ENCODE data around the gene ASXL3.

ASXL3 gene

GRCh38 chr18:33616556-33616955 lies 38.5 kb downstream of the ASXL3 start:
- H3K27me3 ChIP-seq (ENCODE audit: low read length), result no peaks in the 10 kb centered on the region
- H4K20me1 ChIP-seq (ENCODE audit: low read depth, low read length), result no peaks in the 10 kb centered on the region
- no peaks in the 10 kb centered on the region for H3K9me3 ChIP-seq (ENCODE audit: insufficient read depth, low read length)
- H3K27ac ChIP-seq (ENCODE audit: low read depth, low read length), result no peak overlapping the region
- H3K4me2 ChIP-seq (ENCODE audit: low read depth, low read length, poor library complexity, severe bottlenecking), result no peak overlapping the region
- H3K4me3 ChIP-seq (ENCODE audit: insufficient read depth, low read length, poor library complexity, severe bottlenecking), result no peak overlapping the region
- H3K36me3 ChIP-seq (ENCODE audit: low read length), result no peaks in the 10 kb centered on the region
- no peak overlapping the region for H3K9ac ChIP-seq (ENCODE audit: low read length)
- H3F3A ChIP-seq (ENCODE audit: insufficient read depth), result no peaks in the 10 kb centered on the region
- TF ChIP-seq CTCF (IDR thresholded peaks at IDR 0.05; ENCODE audit: insufficient read depth, low read length, poor library complexity, severe bottlenecking), result no peak
- no peak for TF ChIP-seq EZH2phosphoT487 (conservative IDR thresholded peaks at IDR 0.05; ENCODE audit: low read length)
- no peaks in the 10 kb centered on the region for H3K9me2 ChIP-seq (replicated peaks; ENCODE audit: insufficient read depth, low read length)
- no peak overlapping the region for H2AFZ ChIP-seq (ENCODE audit: low read depth, low read length, severe bottlenecking)
- no peaks in the 10 kb centered on the region for H3K79me2 ChIP-seq (ENCODE audit: insufficient read depth, low read length)

GRCh38 chr18:33627114-33627513 lies 49.1 kb downstream of the ASXL3 start:
- Histone ChIP-seq H3K4me2 (ENCODE audit: low read depth, low read length, poor library complexity, severe bottlenecking) (no peak overlapping the region), H3K4me3 (ENCODE audit: insufficient read depth, low read length, poor library complexity, severe bottlenecking) (no peak overlapping the region), H3K9me3 (ENCODE audit: insufficient read depth, low read length) (no peaks in the 10 kb centered on the region), H4K20me1 (ENCODE audit: low read depth, low read length) (no peaks in the 10 kb centered on the region), H3K27ac (ENCODE audit: low read depth, low read length) (no peak overlapping the region), H3K79me2 (ENCODE audit: insufficient read depth, low read length) (no peaks in the 10 kb centered on the region), H2AFZ (ENCODE audit: low read depth, low read length, severe bottlenecking) (no peak overlapping the region), H3K9ac (ENCODE audit: low read length) (no peak overlapping the region), H3K9me2 (replicated peaks; ENCODE audit: insufficient read depth, low read length) (no peaks in the 10 kb centered on the region), H3K27me3 (ENCODE audit: low read length) (no peaks in the 10 kb centered on the region), H3K36me3 (ENCODE audit: low read length) (no peaks in the 10 kb centered on the region), H3F3A (ENCODE audit: insufficient read depth) (no peaks in the 10 kb centered on the region)
- TF ChIP-seq EZH2phosphoT487 (conservative IDR thresholded peaks at IDR 0.05; ENCODE audit: low read length) (no peak), CTCF (IDR thresholded peaks at IDR 0.05; ENCODE audit: insufficient read depth, low read length, poor library complexity, severe bottlenecking) (no peak)

DNA sequence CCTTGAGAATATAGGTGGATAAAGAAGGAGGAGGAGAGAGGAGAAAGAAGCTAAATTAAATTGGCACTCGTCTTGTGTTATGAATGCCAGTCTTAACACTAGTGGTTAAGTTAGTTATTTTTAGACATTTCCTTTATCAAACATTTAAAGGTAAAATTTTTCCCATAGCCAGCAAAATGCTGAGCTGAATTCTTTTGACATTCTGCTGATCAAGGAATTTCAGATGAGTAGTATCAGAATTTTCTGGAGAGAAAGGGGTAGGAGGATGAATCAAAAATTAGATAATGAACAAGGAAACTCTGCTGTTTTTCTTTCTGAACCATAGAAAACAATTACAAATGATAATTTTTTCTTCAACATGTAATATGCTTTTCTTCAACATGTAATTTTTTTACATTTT lies 52.5 kb downstream of the ASXL3 start:
- H3K9ac ChIP-seq (ENCODE audit: low read length), result no peak overlapping the region
- H3F3A ChIP-seq (ENCODE audit: insufficient read depth), result no peaks in the 10 kb centered on the region
- H3K79me2 ChIP-seq (ENCODE audit: insufficient read depth, low read length), result no peaks in the 10 kb centered on the region
- no peak overlapping the region for H3K27ac ChIP-seq (ENCODE audit: low read depth, low read length)
- no peaks in the 10 kb centered on the region for H3K27me3 ChIP-seq (ENCODE audit: low read length)
- TF ChIP-seq CTCF (IDR thresholded peaks at IDR 0.05; ENCODE audit: insufficient read depth, low read length, poor library complexity, severe bottlenecking) (no peak), EZH2phosphoT487 (conservative IDR thresholded peaks at IDR 0.05; ENCODE audit: low read length) (no peak)
- H4K20me1 ChIP-seq (ENCODE audit: low read depth, low read length), result no peaks in the 10 kb centered on the region
- no peaks in the 10 kb centered on the region for H3K9me3 ChIP-seq (ENCODE audit: insufficient read depth, low read length)
- no peaks in the 10 kb centered on the region for H3K9me2 ChIP-seq (replicated peaks; ENCODE audit: insufficient read depth, low read length)
- H3K4me2 ChIP-seq (ENCODE audit: low read depth, low read length, poor library complexity, severe bottlenecking), result no peak overlapping the region
- no peaks in the 10 kb centered on the region for H3K36me3 ChIP-seq (ENCODE audit: low read length)
- no peak overlapping the region for H3K4me3 ChIP-seq (ENCODE audit: insufficient read depth, low read length, poor library complexity, severe bottlenecking)
- H2AFZ ChIP-seq (ENCODE audit: low read depth, low read length, severe bottlenecking), result no peak overlapping the region

GRCh38 chr18:33641141-33641540 lies 63.1 kb downstream of the ASXL3 start:
- TF ChIP-seq CTCF (IDR thresholded peaks at IDR 0.05; ENCODE audit: insufficient read depth, low read length, poor library complexity, severe bottlenecking) (no peak), EZH2phosphoT487 (conservative IDR thresholded peaks at IDR 0.05; ENCODE audit: low read length) (no peak)
- H3K79me2 ChIP-seq (ENCODE audit: insufficient read depth, low read length), result no peaks in the 10 kb centered on the region
- no peaks in the 10 kb centered on the region for H3K9me3 ChIP-seq (ENCODE audit: insufficient read depth, low read length)
- H4K20me1 ChIP-seq (ENCODE audit: low read depth, low read length), result no peaks in the 10 kb centered on the region
- H3F3A ChIP-seq (ENCODE audit: insufficient read depth), result no peaks in the 10 kb centered on the region
- no peak overlapping the region for H3K4me3 ChIP-seq (ENCODE audit: insufficient read depth, low read length, poor library complexity, severe bottlenecking)
- H3K36me3 ChIP-seq (ENCODE audit: low read length), result no peaks in the 10 kb centered on the region
- H3K9ac ChIP-seq (ENCODE audit: low read length), result no peak overlapping the region
- no peak overlapping the region for H3K27ac ChIP-seq (ENCODE audit: low read depth, low read length)
- no peaks in the 10 kb centered on the region for H3K9me2 ChIP-seq (replicated peaks; ENCODE audit: insufficient read depth, low read length)
- H3K4me2 ChIP-seq (ENCODE audit: low read depth, low read length, poor library complexity, severe bottlenecking), result no peak overlapping the region
- H2AFZ ChIP-seq (ENCODE audit: low read depth, low read length, severe bottlenecking), result no peak overlapping the region
- H3K27me3 ChIP-seq (ENCODE audit: low read length), result no peaks in the 10 kb centered on the region
